WERI-Rb-1 (cell line): ENCODE measurements around the gene DBNDD2.

ENCODE experiments used
- DNase-seq: peaks from one replicate; pipeline ENCODE4 v3.0.0-alpha.2; 2020
- H3K27ac ChIP-seq: fragments of 250-450 bp; sonication (Bioruptor Pico); 2 replicates; pipeline ENCODE4 v1.5.1; 2020; ENCODE audit warnings: mild to moderate bottlenecking, moderate library complexity
- H3K27me3 ChIP-seq: fragments of 250-450 bp; sonication (Bioruptor Pico); 2 replicates; pipeline ENCODE4 v1.5.1; 2021; ENCODE audit warnings: mild to moderate bottlenecking, low read depth, moderate library complexity; ENCODE audit not compliant: insufficient read depth, severe bottlenecking
- H3K36me3 ChIP-seq: fragments of 250-450 bp; sonication (Bioruptor Pico); 2 replicates; pipeline ENCODE4 v1.5.1; 2020; ENCODE audit warnings: mild to moderate bottlenecking, moderate library complexity
- H3K4me3 ChIP-seq: 2 replicates; pipeline ENCODE4 v1.5.1; 2011; ENCODE audit warnings: low read depth, mild to moderate bottlenecking, control low read depth, low read length
- H3K9me3 ChIP-seq: fragments of 250-450 bp; sonication (Bioruptor Pico); 2 replicates; pipeline ENCODE4 v1.5.1; 2021; ENCODE audit warnings: mild to moderate bottlenecking, moderate library complexity; ENCODE audit not compliant: severe bottlenecking
- CTCF ChIP-seq: IDR thresholded peaks from 2 replicates; pipeline ENCODE4 v1.5.1; 2011; ENCODE audit warnings: low read depth, mild to moderate bottlenecking, control low read depth, inconsistent platforms, low read length

Gene DBNDD2

GRCh38 chr20:45391559-45391958 is 16.5 kb upstream of the DBNDD2 start:
- Histone ChIP-seq H3K27ac (no peak overlapping the region), H3K9me3 (no peaks in the 10 kb centered on the region), H3K27me3 (no peaks in the 10 kb centered on the region), H3K36me3 (no peaks in the 10 kb centered on the region), H3K4me3 (no peak overlapping the region)
- TF ChIP-seq CTCF = no peak
- DNase-seq = no peak

GRCh38 chr20:45392733-45393132 is 15.4 kb upstream of the DBNDD2 start:
- no peaks in the 10 kb centered on the region for H3K27me3 ChIP-seq
- no peak overlapping the region for H3K27ac ChIP-seq
- H3K4me3 ChIP-seq = no peak overlapping the region
- TF ChIP-seq CTCF = no peak
- H3K9me3 ChIP-seq = no peaks in the 10 kb centered on the region
- H3K36me3 ChIP-seq = no peaks in the 10 kb centered on the region
- DNase-seq = no peak

DNA sequence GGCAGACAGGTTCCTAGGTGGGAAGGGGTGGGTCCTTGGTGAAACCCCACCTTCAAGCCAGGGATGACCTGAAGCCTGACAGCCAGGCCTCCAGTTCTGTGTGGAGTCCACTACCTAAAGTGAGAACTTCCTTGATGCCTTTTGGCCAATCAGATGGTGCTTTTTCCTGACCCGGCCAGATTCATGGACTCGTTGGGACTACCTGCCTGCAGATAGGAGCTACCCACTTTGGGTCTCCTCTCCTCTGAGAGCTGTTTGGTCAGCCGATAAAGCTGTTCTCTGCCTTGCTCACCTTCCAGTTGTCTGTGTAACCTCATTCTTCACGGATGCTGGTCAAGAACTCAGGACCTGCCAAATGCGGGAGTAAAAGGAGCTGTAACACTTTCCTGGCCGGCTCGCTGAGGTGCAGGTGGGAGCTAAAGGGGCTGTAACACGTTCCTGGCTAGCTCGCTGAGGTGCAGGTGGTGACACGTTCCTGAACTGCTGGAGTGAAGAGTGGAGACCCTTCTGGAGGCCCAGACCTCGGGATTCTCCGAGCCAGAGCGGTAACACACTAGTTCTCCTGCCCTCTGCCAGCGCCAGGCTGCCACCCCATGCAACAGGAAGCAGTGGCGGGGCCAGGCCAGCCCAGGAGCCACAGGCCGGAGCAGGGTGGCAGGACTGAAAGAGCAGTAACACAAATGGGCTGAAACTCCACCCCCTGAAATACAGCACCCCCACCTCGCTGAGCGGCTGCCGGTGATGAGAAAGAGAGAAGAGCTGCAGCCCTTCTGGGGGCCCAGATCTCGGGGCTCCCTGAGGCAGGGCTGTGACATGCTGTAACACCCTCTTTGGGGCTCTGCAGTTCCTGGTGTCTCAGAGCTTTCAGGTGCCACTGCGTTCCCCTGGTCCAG is 13.6 kb upstream of the DBNDD2 start:
- no peak for TF ChIP-seq CTCF
- no peaks in the 10 kb centered on the region for H3K9me3 ChIP-seq

GRCh38 chr20:45395114-45395415 is 13.0 kb upstream of the DBNDD2 start:
- DNase-seq = no peak
- Histone ChIP-seq H3K27ac (no peak overlapping the region), H3K9me3 (peaks cover 1% of the 10 kb centered on the region), H3K27me3 (no peaks in the 10 kb centered on the region), H3K36me3 (no peaks in the 10 kb centered on the region), H3K4me3 (no peak overlapping the region)
- no peak for TF ChIP-seq CTCF

More for the DNA sequence above, 13.6 kb upstream of the DBNDD2 start:
- no peaks in the 10 kb centered on the region for H3K27me3 ChIP-seq
- H3K4me3 ChIP-seq = no peak overlapping the region
- no peak overlapping the region for H3K27ac ChIP-seq
- H3K36me3 ChIP-seq = no peaks in the 10 kb centered on the region
- DNase-seq = no peak

DNA sequence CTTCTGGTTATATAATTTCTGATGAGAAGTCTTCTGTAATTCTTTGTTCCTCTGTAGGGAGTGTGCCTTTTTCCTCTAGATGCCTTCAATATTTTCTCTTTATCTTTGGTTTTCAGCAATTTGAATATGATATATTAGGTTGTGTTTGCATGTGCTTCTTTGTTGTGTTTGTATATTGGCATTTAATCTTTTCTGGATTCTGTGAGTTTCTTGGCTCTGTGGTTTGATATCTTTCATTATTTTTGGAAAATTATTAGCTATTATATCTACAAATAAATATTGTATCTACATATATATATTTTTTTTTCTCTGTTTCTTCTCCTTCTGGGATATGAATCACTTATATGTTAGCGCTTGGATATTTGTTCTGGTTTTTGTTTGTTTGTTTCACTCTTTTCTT is 9.1 kb upstream of the DBNDD2 start:
- H3K27ac ChIP-seq = no peak overlapping the region
- no peak for DNase-seq
- no peaks in the 10 kb centered on the region for H3K36me3 ChIP-seq

More for the DNA sequence above, 9.1 kb upstream of the DBNDD2 start:
- peaks cover 11% of the 10 kb centered on the region for H3K9me3 ChIP-seq
- no peak overlapping the region for H3K4me3 ChIP-seq
- no peaks in the 10 kb centered on the region for H3K27me3 ChIP-seq
- no peak for TF ChIP-seq CTCF
